ENCODE data around the gene NLRP8.
"Not testable (repeated sequence)": the region's sequence is repeated elsewhere in the genome, so short reads cannot be mapped to it uniquely, and the experiment has no call there.

The NLRP8 gene

DNA sequence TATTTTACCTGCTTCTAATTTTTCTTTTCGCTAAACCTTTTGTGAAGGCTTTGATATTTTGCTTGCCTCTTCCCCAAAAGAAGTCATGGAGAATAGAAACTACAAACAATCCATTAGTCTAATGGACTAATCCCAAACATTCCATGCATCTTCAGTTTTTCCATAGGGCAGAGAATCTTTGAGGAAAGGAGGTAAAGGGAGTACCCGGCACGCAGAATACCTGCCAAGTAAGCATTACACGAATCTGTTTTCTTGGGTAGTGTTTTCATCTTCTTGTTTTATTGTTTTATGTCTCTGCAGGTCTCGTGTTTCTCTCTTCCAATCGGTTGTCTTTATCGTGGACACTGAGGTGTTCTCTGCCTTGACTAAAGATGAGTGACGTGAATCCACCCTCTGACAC, at the start of gene NLRP8:
TSS of gene NLRP8 (plus strand) at position 301 of the 400 bp plus-strand sequence.
- no peak for DNase-seq

DNA sequence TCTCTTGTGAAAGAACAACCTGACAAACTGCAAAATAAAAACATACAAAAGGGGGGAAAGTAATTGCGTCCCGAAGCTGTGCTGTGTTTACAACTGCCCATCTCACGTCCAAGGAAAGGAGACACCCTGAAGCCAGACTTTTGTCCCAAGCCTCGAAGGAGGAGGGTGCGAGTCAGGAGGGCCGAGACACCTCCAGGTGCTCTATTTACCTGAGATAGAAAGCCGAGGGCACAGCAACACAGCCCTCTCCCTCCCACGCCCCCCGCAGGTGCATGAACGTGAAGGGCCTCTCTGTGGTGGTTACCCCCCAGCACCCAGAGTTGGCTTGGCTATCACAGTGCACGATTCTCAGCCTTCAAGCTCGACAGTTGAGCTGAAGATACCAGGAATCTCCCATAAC, 48.7 kb upstream of the NLRP8 start:
- no peak for DNase-seq

DNA sequence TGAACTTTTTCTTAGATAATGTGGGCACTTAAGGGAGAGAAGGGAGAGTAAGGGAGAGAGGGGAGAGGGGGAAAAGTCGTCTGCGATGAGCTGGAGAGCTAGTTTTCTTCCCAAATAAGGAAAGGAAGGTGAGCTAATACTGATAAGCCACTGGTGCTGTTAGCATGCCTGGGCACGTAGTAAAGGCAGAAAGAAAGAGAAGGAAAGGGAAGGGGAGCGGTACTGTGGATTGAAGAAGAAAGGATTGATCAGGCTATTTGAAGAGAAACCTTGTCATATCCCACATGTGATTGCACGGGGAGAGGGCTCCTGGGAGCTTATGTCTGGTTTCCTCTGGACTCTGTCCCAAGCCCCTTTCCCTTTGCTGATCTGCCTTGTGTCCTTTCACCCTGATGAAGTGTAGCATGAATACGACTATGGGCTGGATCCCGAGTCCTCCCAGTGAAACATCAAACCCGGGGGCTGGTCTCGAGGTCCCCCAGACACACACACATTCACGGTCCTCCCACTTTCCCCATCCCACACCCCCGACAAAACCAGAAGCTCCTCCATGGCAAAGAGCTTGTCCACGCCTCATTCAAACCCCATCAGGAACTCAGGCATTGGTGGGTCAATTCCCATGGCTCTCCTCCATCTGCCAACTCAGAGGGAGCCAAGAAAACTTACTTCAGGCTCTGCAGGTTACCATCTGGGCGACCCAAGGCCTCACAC, 46.1 kb upstream of the NLRP8 start:
- no peak for DNase-seq

DNA sequence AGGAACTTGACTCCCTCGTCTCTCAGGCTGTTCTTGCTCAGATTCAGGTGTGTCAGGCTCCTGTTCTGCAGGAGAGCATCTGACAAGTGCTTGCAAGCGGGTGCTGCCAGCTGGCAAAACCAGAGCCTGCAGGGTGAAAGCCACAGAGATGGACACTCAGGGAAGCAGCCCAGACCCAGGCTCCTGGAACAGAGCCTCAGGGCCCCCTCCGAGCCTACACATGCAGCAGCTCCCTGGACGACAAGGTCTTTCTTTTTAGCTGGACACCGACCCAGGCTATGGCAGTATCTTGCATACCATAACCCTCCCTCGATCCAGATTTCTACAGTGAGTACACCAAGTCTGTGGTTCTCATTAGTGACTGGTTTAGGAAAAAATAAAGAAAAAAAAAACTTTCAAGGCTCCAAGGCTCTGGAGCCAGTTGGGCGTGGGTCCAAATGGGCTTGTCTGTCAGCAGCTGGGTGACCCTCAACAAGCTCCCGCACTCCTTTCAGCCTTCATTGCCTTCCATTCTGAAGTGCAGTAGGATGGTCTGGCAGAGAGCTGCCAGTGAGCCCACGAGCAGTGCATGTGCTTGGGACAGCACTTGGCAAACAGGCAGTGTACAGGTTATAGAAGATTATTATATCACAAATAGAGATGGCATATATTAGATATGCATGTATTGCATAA, 45.4 kb upstream of the NLRP8 start:
- DNase-seq = no peak

DNA sequence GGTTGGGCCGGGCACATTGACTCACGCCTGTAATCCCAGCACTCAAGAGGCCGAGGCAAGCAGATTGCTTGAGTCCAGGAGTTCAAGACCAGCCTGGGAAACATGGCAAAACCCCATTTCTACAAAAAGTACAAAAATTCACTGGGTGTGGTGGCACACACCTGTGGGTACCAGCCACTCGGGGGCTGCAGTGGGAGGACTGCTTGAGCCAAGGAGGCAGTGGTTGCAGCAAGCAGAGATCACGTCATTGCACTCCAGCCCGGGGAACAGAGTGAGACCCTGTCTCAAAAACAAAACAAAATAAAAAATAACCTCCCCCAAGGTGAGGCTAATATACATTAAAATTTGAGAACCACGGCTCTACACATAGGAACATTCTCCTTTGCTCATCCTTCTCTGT, 40.3 kb upstream of the NLRP8 start:
- DNase-seq = no peak

DNA sequence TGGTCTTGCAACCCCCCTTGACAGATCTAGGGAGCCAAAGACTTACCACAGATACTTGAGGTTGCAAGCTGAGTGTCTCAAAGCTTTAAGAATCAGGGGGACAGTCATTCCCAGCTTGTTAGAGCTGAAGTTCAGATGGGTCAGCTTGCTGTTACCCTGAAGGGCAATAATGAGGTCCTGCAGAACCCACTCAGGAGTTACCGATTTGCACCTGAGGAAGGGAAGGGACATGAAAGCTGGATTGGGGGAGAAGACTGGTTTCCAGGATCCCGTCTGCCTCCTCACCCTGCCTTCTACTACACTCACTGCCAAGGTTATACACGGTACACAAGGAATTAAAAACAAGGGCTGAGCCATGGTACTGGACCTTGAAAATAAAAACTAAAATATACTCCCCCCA, 39.9 kb upstream of the NLRP8 start:
- DNase-seq = no peak

DNA sequence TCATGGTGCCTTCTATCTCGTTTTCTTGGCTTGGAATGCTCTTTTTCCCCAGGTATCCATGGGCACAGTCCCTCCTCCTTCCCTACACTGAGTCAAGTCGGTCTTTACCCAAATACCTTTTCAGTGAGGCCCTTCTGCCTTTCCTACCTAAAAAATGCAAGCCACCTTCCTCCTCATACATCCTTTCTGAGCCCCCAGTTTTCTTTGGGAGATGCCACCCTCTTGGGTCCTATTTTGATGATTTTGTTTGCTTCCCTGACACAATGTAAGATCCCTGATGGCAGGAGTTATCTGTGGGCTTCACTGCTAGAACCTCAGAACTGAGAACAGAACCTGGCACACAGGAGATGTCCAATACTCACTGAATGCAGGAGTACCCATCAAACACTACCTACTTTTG, 37.8 kb upstream of the NLRP8 start:
- no peak for DNase-seq

DNA sequence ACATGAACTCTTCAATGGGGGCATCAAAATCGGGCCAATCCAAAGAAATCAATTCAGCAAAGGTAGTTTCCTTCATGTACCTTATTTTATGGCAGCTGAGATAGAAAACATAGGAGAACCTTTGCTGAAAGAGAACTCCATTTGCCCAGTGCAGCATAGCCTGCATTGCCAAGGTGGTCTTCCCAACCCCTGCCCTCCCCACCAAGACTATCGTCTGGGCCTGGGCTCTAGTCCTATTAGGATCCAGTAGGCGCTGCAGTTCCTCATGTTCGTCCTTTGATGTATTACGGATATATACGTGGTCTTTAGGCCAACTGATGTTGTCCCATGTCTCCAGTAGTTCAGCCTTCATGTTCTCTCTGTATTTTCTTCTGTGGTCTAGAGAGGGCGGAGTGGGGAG, 34.7 kb upstream of the NLRP8 start:
- no peak for DNase-seq

DNA sequence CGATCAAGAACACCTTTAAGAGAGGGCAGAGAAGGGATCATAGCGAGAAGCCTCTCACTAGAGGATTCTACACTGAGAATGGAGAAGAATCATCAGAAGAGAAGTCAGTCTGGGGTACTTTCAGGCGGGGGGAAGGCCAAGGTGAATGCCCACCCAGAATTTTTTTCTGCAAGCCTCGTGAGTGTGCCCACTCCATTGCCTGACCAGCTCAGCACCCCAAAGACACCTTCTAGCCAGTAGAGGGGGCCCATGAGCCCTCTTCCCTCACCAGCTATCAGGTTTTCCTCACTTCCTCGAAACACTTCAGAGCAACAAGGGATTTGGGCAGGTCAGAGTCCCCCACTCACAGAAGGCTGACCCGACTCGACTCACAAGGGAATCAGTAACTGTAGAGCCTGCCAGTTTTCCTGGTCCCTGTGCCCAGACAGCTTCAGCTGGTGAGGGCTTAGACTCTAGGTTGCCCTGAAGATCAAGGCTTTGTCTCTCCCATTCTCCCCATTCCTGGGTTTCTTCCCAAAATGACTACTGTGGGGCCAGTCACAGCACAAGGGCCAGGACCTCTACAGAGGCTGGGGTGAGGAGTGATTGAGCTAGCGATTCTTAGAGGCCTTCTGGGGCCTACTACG, 33.9 kb upstream of the NLRP8 start:
- peak; percentile 4 for DNase-seq

DNA sequence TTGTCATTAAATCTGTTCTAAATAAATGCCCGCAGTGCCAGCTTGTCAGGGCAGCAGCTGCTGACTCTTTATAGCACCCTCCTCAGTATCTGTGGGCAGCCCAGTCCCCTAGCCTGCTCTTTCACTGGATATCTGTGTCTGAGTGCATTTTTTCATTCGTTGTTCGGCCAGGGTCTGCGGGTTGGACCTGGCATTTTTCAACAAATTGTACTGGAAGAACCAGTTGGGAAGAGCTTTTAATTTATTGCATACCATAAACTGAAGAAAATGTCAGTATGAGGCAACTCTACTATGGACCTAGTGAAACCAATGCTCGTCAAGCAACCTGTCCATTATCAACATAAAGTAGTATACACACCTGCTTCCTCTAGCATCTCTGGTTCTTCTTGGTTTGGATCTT, 24.1 kb upstream of the NLRP8 start:
- no peak for DNase-seq

DNA sequence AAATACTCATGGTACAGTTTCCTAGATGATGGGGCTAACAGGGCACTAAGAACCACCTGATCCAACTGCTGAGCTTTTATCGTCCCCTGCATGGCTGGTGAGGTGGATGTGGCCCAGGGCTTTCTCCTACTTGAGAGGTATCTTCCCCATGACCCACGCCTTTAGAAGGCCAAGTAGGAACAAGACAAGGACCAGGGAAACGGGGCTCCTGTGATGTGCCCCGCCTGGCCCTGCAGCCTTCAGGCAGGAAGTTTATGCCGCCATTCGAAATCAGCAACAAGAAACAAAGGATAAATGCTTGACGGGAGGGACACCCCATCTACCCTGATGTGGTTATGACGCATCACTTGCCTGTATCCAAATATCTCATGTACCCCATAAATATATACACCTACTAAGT, 19.6 kb upstream of the NLRP8 start:
- DNase-seq = no peak

DNA sequence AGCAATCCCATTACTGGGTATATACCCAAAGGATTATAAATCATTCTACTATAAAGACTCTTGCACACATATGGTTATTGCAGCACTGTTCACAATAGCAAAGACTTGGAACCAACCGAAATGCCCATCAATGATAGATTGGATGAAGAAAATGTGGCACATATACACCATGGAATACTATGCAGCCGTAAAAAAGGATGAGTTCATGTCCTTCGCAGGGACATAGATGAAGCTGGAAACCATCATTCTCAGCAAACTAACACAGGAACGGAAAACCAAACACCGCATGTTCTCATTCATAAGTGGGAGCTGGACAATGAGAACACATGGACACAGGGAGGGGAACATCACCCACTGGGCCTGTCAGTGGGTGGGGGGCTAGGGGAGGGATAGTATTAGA, 18.4 kb upstream of the NLRP8 start:
- DNase-seq = not testable (repeated sequence)

DNA sequence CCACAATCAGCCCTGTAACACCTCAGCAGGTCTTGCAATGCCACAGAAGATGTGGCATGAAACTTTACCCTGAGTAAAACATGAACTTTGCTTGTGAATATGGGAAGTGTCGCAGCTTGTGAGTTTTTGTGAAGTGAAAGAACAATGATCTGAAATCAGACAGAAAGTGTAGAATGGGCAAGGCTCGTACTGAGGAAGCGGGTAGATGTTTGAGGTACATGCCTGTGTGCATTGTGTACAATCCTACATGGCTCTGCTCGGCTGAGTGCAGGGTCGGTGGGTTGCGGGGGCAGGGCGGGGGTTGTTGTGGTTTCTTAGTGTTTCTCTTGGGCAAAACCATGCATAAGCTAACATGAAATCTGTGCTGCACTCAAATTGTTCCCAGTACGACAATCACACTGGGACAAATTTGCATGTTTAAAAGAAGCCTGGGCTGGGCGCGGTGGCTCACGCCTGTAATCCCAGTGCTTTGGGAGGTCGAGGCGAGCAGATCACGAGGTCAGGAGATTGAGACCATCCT, 16.6 kb upstream of the NLRP8 start:
- DNase-seq = no peak

DNA sequence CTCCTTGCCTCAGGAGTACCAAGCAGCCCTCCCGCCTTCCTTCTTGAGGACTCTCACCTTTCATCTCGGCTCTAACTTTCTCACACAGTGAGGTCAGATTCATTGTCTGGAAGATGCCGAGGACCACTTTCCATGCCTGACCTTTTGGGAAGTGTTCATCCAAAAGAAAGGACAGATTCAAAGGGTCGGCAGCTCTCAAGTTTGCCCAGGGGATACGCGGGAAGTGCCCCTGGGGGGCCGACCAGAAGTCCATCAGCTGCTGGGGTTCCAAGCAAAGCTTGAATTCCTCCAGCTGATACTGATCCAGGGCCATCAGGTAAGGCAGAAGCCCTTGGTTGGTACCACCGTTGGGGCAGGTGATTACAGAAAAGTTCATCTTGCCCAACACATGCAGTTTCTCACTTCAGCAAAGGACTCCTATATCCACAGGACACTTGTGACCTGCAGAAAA, 15.7 kb upstream of the NLRP8 start, which contains the start of gene NLRP13:
TSS of gene NLRP13 (minus strand) at position 401 of the 451 bp plus-strand sequence. CDS start at position 376, 25 bp downstream.
- DNase-seq = no peak

DNA sequence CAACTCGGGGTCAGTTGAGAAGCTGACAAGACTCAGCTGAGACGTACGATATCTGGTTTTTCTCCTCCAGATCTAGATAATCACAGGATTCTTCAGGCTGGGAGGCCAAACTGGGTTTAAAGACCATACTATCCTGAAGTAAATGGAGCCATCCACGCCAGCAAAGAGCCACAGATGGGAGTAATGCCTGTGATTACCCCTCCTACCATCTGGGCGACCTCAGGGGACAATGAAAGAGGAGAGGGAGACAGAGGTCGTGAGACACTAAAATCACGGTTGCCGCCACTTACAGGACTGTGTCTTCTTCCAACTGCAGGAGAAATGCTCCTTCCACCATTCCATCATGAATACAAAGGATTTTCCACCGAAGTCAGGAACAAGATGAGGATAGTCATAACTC, 12.4 kb upstream of the NLRP8 start:
- DNase-seq = no peak

DNA sequence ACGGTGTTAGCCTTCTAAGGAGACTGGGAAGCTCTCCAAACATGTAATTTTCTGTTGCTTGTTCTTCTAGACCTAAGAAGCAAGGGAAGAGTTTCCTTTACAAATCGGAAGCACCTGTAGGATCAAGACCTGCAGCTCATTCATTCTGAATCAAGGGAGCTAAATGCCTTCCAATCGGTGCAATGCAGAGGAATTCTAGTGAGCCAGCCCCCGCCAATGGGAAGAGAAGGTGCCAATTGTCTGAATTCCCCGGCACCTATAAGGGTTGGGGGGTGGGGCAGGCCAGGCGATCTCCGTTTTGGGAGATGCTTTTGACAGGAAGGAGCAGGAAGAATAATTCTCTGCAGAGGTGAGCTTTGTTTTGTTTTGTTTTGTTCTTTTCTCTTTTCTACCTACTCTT, 8.4 kb upstream of the NLRP8 start:
- DNase-seq = no peak

DNA sequence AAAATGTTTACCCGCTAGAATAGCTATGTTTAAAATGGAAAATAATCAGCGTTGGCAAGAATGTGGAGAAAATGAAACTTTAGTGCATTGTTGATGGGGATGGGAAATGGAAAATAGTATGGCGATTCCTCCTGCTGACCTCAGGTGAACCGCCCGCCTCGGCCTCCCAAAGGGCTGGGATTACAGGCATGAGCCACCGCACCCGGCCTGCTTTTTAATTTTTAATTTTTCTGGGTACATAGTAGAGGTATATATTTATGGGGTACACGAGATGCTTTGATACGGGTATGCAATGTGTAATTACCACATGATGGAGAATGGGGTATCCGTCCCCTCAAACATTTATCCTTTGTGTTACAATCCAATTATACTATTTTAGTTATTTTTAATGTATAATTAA, 7.3 kb upstream of the NLRP8 start:
- no peak for DNase-seq

DNA sequence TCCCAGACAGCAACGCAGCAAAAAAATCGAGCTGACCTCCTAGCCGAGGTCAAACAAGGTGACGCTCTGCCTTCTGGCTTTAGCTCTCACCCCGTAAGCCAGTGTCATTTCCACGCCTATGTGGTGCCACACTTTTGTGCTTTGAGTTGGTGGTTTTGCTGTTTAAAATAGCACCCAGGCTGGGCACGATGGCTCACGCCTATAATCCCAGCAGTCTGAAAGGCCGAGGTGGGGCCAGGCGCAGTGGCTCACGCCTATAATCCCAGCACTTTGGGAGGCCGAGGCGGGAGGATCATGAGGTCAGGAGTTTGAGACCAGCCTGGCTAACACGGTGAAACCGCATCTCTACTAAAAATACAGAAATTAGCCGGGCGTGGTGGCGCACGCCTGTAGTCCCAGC, 2.9 kb downstream of the NLRP8 start:
- DNase-seq = not testable (repeated sequence)

DNA sequence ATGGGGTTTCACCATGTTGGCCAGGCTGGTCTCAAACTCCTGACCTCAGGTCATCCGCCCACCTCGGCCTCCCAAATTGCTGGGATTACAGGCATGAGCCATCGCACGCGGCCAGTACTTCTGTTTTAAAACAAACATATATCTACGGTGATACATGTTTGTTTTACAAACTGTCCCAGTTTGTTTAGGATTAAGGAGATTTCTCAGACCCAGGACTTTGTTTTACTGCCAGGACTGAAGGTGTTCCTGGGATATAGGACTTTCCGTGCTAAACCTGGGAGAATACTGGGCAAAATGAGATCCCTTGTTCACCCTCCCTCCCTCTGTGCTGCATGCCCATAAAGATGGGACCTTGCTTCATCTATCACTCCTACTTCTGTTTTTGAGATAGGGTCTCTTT, 8.8 kb downstream of the NLRP8 start:
- DNase-seq = no peak

DNA sequence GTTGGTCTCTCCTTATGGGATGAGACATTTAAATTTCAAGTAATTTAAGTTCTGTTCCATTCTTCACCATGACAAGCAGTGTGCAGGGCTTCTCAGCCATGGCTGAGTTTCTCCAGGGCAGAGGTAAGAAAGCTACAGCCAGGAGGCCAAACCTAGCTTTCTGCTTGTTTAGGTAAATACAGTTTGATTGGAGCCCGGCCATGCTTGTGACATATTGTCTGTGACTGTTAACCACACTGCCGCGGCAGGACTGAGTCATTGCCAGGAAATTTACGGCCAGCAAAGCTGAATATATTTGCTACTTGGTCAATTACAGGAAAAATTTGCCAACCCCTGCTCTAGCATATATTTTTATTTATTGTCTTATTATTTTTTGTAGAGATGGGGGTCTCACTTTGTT, 10.7 kb downstream of the NLRP8 start:
- peak; percentile 26 for DNase-seq

DNA sequence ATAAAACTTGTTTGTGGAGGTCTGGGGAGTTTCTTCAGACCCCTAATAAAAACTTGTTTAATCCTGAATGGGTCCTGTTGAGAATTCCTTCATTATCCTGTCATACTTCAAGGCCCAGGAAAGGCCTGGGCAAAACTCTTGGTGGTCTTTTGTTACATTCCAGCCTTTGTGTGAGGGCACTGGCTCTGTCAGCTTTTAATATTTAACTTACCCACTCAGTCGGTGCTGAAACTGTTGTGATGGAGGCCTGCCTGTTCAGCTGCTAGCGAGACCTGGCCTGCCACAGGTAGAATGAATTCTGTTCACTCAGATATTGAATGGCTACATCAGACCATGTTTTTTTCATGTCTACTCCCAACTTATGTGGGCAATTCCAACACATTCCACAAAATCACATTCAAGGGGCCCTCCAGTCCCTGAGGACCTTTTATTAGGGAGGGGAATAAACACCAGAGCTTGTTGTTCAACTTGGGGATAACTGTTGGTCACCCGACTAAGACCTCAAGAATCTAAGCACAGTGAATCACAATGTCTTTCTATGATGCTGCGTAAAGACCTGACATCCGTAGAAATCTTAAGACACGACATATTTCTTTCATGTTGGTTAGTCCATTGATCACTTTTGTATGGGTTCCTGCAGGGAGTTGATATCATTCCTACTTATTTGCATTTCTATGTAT, 12.5 kb downstream of the NLRP8 start:
- no peak for DNase-seq

DNA sequence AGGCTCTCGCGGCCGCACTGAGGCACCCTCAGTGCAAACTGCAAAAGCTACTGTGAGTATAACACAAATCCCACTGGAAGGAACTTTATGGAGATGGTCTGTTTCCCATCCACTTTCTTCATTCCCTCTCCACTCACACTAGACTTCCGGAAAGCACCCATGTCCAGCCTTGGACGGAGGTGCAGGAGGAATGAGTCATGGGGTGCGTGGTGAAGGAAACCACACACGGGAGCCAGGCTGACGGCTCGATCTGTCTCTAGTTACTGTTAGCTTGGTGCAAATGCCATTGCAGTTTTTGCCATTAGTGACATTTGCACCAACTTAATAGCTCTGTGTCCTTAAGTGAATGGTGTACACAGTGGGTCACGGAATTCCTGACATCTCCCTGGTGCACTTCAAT, 14.6 kb downstream of the NLRP8 start:
- peak; percentile 5 for DNase-seq

DNA sequence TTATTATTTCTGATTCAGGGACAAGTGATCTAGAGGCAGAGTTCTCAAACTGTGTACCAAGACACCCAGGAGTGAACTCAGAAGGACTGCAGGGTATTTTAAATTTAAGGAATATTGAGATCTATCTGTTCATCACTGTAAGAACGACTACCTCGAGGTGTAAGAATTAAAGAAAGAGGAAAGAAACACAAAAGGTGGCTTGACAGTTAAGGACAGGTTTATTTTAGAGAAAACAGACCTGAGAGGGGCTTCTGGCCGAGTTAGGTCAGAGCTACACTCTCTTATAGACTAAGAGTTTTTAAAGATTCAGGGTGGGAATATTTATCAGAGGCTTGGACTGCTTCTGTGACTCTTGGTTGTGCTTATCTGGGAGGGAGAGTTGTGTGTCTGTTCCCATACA, 26.4 kb downstream of the NLRP8 start:
- DNase-seq = no peak

Measured in EL (cell line).